HepG2 (cell line): Measurements from ENCODE around the gene R3HCC1L. TPM values are rescaled to one million over a fixed set of nuclear protein-coding genes. Genes with fewer than 3 reads are reported as not detected.

ENCODE experiments used
- ARID5B ChIP-seq: IDR thresholded peaks from 2 replicates; pipeline ENCODE4 v1.4.0; 2020; ENCODE audit warnings: mild to moderate bottlenecking, missing genetic modification reagents
- DPF2 ChIP-seq: sonication (generic); formaldehyde crosslinking; IDR thresholded peaks from 2 replicates; pipeline ENCODE4 v1.4.0; 2020; ENCODE audit warnings: mild to moderate bottlenecking, low read depth, missing genetic modification reagents, borderline replicate concordance
- ETV5 ChIP-seq: IDR thresholded peaks from 2 replicates; pipeline ENCODE4 v1.6.1; 2018; ENCODE audit warnings: missing biosample characterization, missing genetic modification reagents, inconsistent platforms, borderline replicate concordance
- ISL2 ChIP-seq: sonication (generic); formaldehyde crosslinking; IDR thresholded peaks from 2 replicates; pipeline ENCODE4 v1.5.0; 2020; ENCODE audit warnings: missing genetic modification reagents
- MTA1 ChIP-seq: sonication (generic); formaldehyde crosslinking; IDR thresholded peaks from 2 replicates; pipeline ENCODE4 v1.4.0; 2020; ENCODE audit warnings: missing genetic modification reagents, mild to moderate bottlenecking, borderline replicate concordance
- NFE2L1 ChIP-seq: sonication (generic); formaldehyde crosslinking; IDR thresholded peaks from 2 replicates; pipeline ENCODE4 v1.4.0; 2020; ENCODE audit warnings: missing genetic modification reagents, mild to moderate bottlenecking, borderline replicate concordance
- PAXIP1 ChIP-seq: sonication (generic); formaldehyde crosslinking; conservative IDR thresholded peaks from 2 replicates; pipeline ENCODE4 v1.4.0; 2020; ENCODE audit warnings: mild to moderate bottlenecking, missing genetic modification reagents, moderate library complexity
- POLR2AphosphoS2 ChIP-seq: IDR thresholded peaks from 2 replicates; pipeline ENCODE4 v1.6.1; 2011; ENCODE audit warnings: low read depth, low read length, improper control_type of control experiment
- REL ChIP-seq: sonication (generic); formaldehyde crosslinking; conservative IDR thresholded peaks from 2 replicates; pipeline ENCODE4 v1.8.0; 2022; ENCODE audit warnings: mild to moderate bottlenecking, missing genetic modification reagents, moderate library complexity
- SKIL ChIP-seq: sonication (generic); formaldehyde crosslinking; IDR thresholded peaks from 2 replicates; pipeline ENCODE4 v1.8.0; 2022; ENCODE audit warnings: missing genetic modification reagents, mild to moderate bottlenecking, moderate library complexity, borderline replicate concordance
- SYNCRIP ChIP-seq: fragments of 200-400 bp; formaldehyde crosslinking; IDR thresholded peaks from 2 replicates; pipeline ENCODE4 v1.6.1; 2018; ENCODE audit warnings: mild to moderate bottlenecking, low read depth, low read length; ENCODE audit not compliant: insufficient read depth
- TARDBP ChIP-seq: sonication (generic); formaldehyde crosslinking; IDR thresholded peaks from 2 replicates; pipeline ENCODE4 v1.8.0; 2022; ENCODE audit warnings: mild to moderate bottlenecking, missing genetic modification reagents
- ZBTB26 ChIP-seq: IDR thresholded peaks from 2 replicates; pipeline ENCODE4 v1.6.1; 2016; ENCODE audit warnings: missing compliant biosample characterization, missing genetic modification reagents, borderline replicate concordance
- ZFP1 ChIP-seq: IDR thresholded peaks from 2 replicates; pipeline ENCODE4 v1.6.1; 2016
- ZNF138 ChIP-seq: sonication (generic); formaldehyde crosslinking; IDR thresholded peaks from 2 replicates; pipeline ENCODE4 v1.5.0; 2020; ENCODE audit warnings: mild to moderate bottlenecking, low read depth, missing genetic modification reagents
- ZNF260 ChIP-seq: sonication (generic); formaldehyde crosslinking; IDR thresholded peaks from 2 replicates; pipeline ENCODE4 v1.4.0; 2020; ENCODE audit warnings: missing genetic modification reagents, low read depth, mild to moderate bottlenecking, borderline replicate concordance
- ZNF652 ChIP-seq: IDR thresholded peaks from 2 replicates; pipeline ENCODE4 v1.6.1; 2016; ENCODE audit warnings: low read depth, borderline replicate concordance
- ZNF788 ChIP-seq: sonication (generic); formaldehyde crosslinking; IDR thresholded peaks from 2 replicates; pipeline ENCODE4 v1.5.0; 2020; ENCODE audit warnings: mild to moderate bottlenecking, missing genetic modification reagents, borderline replicate concordance
- polyA plus RNA-seq, 8 experiments: library from polyadenylated mRNA; depleted of rRNA in 3 of 8; stranded (reverse) in 7 of 8; unstranded in 1 of 8; fragments of >200 nt; fragmentation: Illumina TruSeq in 4 of 8; extraction: Trizol in 4 of 8; gene quantifications; 2 replicates each; pipeline versions ENCODE4 v1.2.1 to v1.2.3, GENCODE V29; 2011 to 2016; ENCODE audit warnings: low read depth in 4 of 8, missing spikeins in 1 of 8, mixed read lengths in 1 of 8; ENCODE audit not compliant: insufficient read depth in 1 of 8
- total RNA-seq, 5 experiments: library from RNA; depleted of rRNA; stranded (reverse); fragments of >200 nt; fragmentation: Illumina TruSeq; extraction: Trizol; gene quantifications; 2 replicates each; pipeline ENCODE4 v1.2.3, GENCODE V29; 2016; ENCODE audit warnings: low read depth in 1 of 5

Gene R3HCC1L
- total and polyA plus RNA-seq, 2 of the 13 experiments (the other 11 are each of a cell fraction or from before 2014, with no cell fraction given) = 6.5 to 12.2 TPM

GRCh38 chr10:98270073-98270740 is 135.8 kb downstream of the R3HCC1L start (continued):
- TF ChIP-seq POLR2AphosphoS2 (no peak), ZBTB26 (no peak), NFE2L1 (no peak), ZNF260 (CRISPR knock-in tag) (no peak), ZNF138 (CRISPR knock-in tag) (no peak), SKIL (CRISPR knock-in tag) (peak; percentile 81), SYNCRIP (no peak), ETV5 (CRISPR knock-in tag) (peak; percentile 93), TARDBP (CRISPR knock-in tag) (peak; percentile 75), MTA1 (CRISPR knock-in tag) (peak; percentile 13; the same call in 1 of the 2 replicates), DPF2 (CRISPR knock-in tag) (peak; percentile 61; the same call in 1 of the 2 replicates), REL (CRISPR knock-in tag) (no peak), PAXIP1 (CRISPR knock-in tag) (peak; percentile 76), ZFP1 (CRISPR knock-in tag) (0 out of 2 replicates have a peak, but pooled peaks have one; percentile 44), ZNF788 (peak; percentile 61; the same call in 1 of the 2 replicates), ZNF652 (CRISPR knock-in tag) (peak; percentile 99), ISL2 (CRISPR knock-in tag) (peak; percentile 74; the same call in 1 of the 2 replicates), ARID5B (CRISPR knock-in tag) (peak; percentile 87)
